Keratinocyte (primary cell): ENCODE data around the gene PIGU. TPM values are rescaled to one million over a fixed set of nuclear protein-coding genes. Genes with fewer than 3 reads are reported as not detected.

ENCODE experiments used
- DNase-seq: peaks from one replicate; pipeline ENCODE4 v3.0.0-alpha.2; 2011; ENCODE audit warnings: low read depth, missing footprints, low spot score
- FAIRE-seq: peaks from 2 replicates; lab custom pipeline; 2011; peaks lifted over from hg19 to GRCh38; lab: Jason Lieb, UNC
- H2AFZ ChIP-seq: 2 replicates; pipeline ENCODE4 v1.6.0; 2012; ENCODE audit warnings: low read length, control low read depth, inconsistent platforms; ENCODE audit not compliant: control insufficient read depth
- H3K27ac ChIP-seq: 2 replicates; pipeline ENCODE4 v1.5.1; 2011; ENCODE audit warnings: low read length; ENCODE audit not compliant: control insufficient read depth, insufficient read depth
- H3K27me3 ChIP-seq: 3 replicates; pipeline ENCODE4 v1.6.0; 2011; ENCODE audit warnings: low read length; ENCODE audit not compliant: control insufficient read depth, insufficient read depth; ENCODE audit errors: extremely low read depth
- H3K36me3 ChIP-seq, 2 experiments: 2 replicates in 1 of 2; 3 replicates in 1 of 2; pipeline ENCODE4 v1.5.1; 2011; ENCODE audit warnings: low read length in 2 of 2, mild to moderate bottlenecking in 1 of 2; ENCODE audit not compliant: control insufficient read depth in 2 of 2, insufficient read depth in 2 of 2; ENCODE audit errors: extremely low read depth in 1 of 2
- H3K4me1 ChIP-seq: 3 replicates; pipeline ENCODE4 v1.5.1; 2011; ENCODE audit warnings: low read length; ENCODE audit not compliant: control insufficient read depth, insufficient read depth; ENCODE audit errors: extremely low read depth
- H3K4me2 ChIP-seq: 3 replicates; pipeline ENCODE4 v1.6.0; 2011; ENCODE audit warnings: low read depth, low read length; ENCODE audit not compliant: control insufficient read depth, insufficient read depth; ENCODE audit errors: extremely low read depth
- H3K4me3 ChIP-seq, 3 experiments: fragments of 200-600 bp in 1 of 3; sonication (generic) in 1 of 3; 2 replicates in 2 of 3; 3 replicates in 1 of 3; pipeline ENCODE4 v1.5.1; 2011 to 2016; ENCODE audit warnings: low read length in 3 of 3, mild to moderate bottlenecking in 3 of 3, control low read depth in 2 of 3, inconsistent platforms in 1 of 3, low read depth in 1 of 3, mixed read lengths in 1 of 3, mixed run types in 1 of 3, moderate library complexity in 1 of 3; ENCODE audit not compliant: control insufficient read depth in 2 of 3, insufficient read depth in 2 of 3; ENCODE audit errors: extremely low read depth in 1 of 3
- H3K79me2 ChIP-seq: 2 replicates; pipeline ENCODE4 v1.6.0; 2012; ENCODE audit warnings: low read length; ENCODE audit not compliant: control insufficient read depth, insufficient read depth
- H3K9ac ChIP-seq: 3 replicates; pipeline ENCODE4 v1.6.0; 2011; ENCODE audit warnings: low read length; ENCODE audit not compliant: control insufficient read depth, insufficient read depth; ENCODE audit errors: extremely low read depth
- H3K9me1 ChIP-seq: 3 replicates; pipeline ENCODE4 v1.6.0; 2011; ENCODE audit warnings: low read length; ENCODE audit not compliant: control insufficient read depth, insufficient read depth; ENCODE audit errors: extremely low read depth
- H3K9me3 ChIP-seq: 2 replicates; pipeline ENCODE4 v1.5.1; 2012; ENCODE audit warnings: low read depth, low read length; ENCODE audit not compliant: control insufficient read depth
- H4K20me1 ChIP-seq: 3 replicates; pipeline ENCODE4 v1.6.0; 2011; ENCODE audit warnings: low read length; ENCODE audit not compliant: control insufficient read depth, insufficient read depth; ENCODE audit errors: extremely low read depth
- EZH2 ChIP-seq: IDR thresholded peaks from one replicate; pipeline ENCODE4 v1.6.1; 2012; ENCODE audit warnings: inconsistent platforms, mild to moderate bottlenecking, low read length, moderate library complexity
- dilution Hi-C: fragments of 300-500 bp; cut with MboI; formaldehyde crosslinking; loops from one replicate; pipeline ENCODE4 v1.7.0; 2020; ENCODE audit warnings: low sequenced_read_pairs; ENCODE audit not compliant: extremely low pct_ligation_motif_present
- polyA plus RNA-seq, 5 experiments: library from polyadenylated mRNA; depleted of rRNA in 3 of 5; stranded (reverse) in 3 of 5; stranded (forward) in 1 of 5; unstranded in 1 of 5; fragments of >200 nt; gene quantifications; 1 replicate in 1 of 5; 2 replicates in 3 of 5; 3 replicates in 1 of 5; pipeline versions ENCODE4 v1.2.1 to v1.2.3, GENCODE V29; 2011 to 2012; ENCODE audit warnings: missing spikeins in 2 of 5, low read depth in 1 of 5, low replicate concordance in 1 of 5
- TF ChIP-seq, protein P1 (sequence below), 3 experiments: IDR thresholded peaks in 1 of 3; conservative IDR thresholded peaks in 1 of 3; optimal IDR thresholded peaks in 1 of 3; 2 replicates in 2 of 3; 3 replicates in 1 of 3; pipeline versions ENCODE3 to v1.5.1; 2011; ENCODE audit warnings: low read length in 3 of 3, mild to moderate bottlenecking in 3 of 3, moderate library complexity in 2 of 3, control low read depth in 1 of 3, inconsistent platforms in 1 of 3; ENCODE audit not compliant: insufficient read depth in 2 of 3; ENCODE audit errors: extremely low read depth in 1 of 3

The PIGU gene
- polyA plus RNA-seq, 1 donor (not counting 4 experiments of a cell fraction or from before 2014, with no cell fraction given): 48.0 TPM

DNA sequence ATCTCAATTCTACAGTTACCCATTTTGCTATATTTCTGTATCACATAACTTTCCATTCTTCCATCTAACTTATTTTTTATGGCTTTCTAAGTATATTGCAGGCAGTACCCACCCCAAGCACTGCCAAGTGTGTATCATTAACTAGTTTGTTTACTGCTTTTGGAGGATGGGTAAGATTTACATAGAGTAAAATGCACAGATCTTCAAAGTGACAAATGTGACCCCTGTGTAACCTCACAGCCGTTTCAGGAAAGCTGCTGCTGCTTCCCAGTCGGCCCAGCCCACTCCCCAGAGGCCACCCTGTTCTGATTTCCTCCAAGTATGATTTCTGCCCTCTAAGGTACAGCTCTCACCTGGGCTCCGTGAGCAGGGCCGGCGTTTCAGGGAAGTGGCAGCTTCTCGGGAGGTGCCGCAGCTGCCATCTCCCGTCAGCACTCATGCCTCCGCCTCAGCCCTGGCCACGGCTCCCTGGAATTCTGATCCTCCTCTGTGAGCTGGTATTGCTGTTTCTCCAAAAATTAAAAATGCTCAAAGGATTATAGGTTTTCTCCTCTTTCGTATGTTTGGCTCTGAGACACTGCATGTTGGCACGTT, 133.3 kb downstream of the PIGU start:
- Histone ChIP-seq H3K9me3 (no peaks in the 10 kb centered on the region), H3K4me2 (no peak overlapping the region), H3K27me3 (no peaks in the 10 kb centered on the region), H3K4me3 (no peak overlapping the region), H3K79me2 (no peaks in the 10 kb centered on the region), H3K4me1 (no peaks in the 10 kb centered on the region), H2AFZ (no peak overlapping the region), H3K9ac (no peak overlapping the region), H4K20me1 (peaks cover 3% of the 10 kb centered on the region), H3K27ac (no peak overlapping the region), H3K9me1 (no peaks in the 10 kb centered on the region), H3K36me3 (peaks cover 17 to 21% of the 10 kb centered on the region in 2 experiments)
- dilution Hi-C loops: no loop called here
- FAIRE-seq: no peak
- no peak for DNase-seq
- TF ChIP-seq, protein P1, sequence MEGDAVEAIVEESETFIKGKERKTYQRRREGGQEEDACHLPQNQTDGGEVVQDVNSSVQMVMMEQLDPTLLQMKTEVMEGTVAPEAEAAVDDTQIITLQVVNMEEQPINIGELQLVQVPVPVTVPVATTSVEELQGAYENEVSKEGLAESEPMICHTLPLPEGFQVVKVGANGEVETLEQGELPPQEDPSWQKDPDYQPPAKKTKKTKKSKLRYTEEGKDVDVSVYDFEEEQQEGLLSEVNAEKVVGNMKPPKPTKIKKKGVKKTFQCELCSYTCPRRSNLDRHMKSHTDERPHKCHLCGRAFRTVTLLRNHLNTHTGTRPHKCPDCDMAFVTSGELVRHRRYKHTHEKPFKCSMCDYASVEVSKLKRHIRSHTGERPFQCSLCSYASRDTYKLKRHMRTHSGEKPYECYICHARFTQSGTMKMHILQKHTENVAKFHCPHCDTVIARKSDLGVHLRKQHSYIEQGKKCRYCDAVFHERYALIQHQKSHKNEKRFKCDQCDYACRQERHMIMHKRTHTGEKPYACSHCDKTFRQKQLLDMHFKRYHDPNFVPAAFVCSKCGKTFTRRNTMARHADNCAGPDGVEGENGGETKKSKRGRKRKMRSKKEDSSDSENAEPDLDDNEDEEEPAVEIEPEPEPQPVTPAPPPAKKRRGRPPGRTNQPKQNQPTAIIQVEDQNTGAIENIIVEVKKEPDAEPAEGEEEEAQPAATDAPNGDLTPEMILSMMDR (optimal IDR thresholded peaks at IDR 0.05 in 1 of 3, IDR thresholded peaks at IDR 0.05 in 1 of 3, conservative IDR thresholded peaks at IDR 0.05 in 1 of 3; ENCODE audit: extremely low read depth in 1 of 3, insufficient read depth in 2 of 3, low read length in 3 of 3): no peak
- TF ChIP-seq EZH2: no peak

DNA sequence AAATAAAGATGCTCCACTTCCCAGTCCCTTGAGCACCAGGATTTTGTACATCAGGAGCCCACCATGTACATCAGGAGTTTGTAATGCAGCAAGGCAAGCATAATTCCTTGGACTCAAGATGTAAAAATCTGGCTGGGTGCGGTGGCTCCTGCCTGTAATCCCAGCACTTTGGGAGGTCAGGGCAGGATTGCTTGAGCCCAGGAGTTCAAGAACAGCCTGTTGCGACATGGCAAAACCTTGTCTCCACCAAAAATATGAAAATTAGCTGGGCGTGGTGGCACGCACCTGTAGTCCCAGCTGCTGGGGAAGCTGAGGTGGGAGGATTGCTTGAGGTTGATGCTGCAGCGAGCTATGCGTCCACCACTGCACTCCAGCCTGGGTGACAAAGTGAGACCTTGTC, 134.5 kb downstream of the PIGU start:
- DNase-seq (no peak), FAIRE-seq (no peak)
- H3K27ac ChIP-seq: no peak overlapping the region
- peaks cover 23 to 24% of the 10 kb centered on the region in 2 experiments for H3K36me3 ChIP-seq
- no peaks in the 10 kb centered on the region for H3K27me3 ChIP-seq
- no peak overlapping the region for H3K9ac ChIP-seq
- H2AFZ ChIP-seq: no peak overlapping the region
- dilution Hi-C loops: no loop called here
- no peaks in the 10 kb centered on the region for H3K9me3 ChIP-seq
- TF ChIP-seq, protein P1 (optimal IDR thresholded peaks at IDR 0.05 in 1 of 3, IDR thresholded peaks at IDR 0.05 in 1 of 3, conservative IDR thresholded peaks at IDR 0.05 in 1 of 3; ENCODE audit: extremely low read depth in 1 of 3, insufficient read depth in 2 of 3, low read length in 3 of 3): no peak
- TF ChIP-seq EZH2: no peak
- no peak overlapping the region for H3K4me2 ChIP-seq
- H4K20me1 ChIP-seq: peaks cover 6% of the 10 kb centered on the region
- peaks cover 3% of the 10 kb centered on the region for H3K9me1 ChIP-seq
- no peak overlapping the region for H3K4me3 ChIP-seq
- H3K4me1 ChIP-seq: no peaks in the 10 kb centered on the region
- H3K79me2 ChIP-seq: no peaks in the 10 kb centered on the region
